H54 (cell line): Measurements from ENCODE around the gene COL25A1.
"Not testable (repeated sequence)": the region's sequence is repeated elsewhere in the genome, so short reads cannot be mapped to it uniquely, and the experiment has no call there.

ENCODE experiments used
- DNase-seq: peaks from one replicate; pipeline ENCODE4 v3.0.0; 2011; ENCODE audit warnings: low spot score, mixed read lengths; ENCODE audit not compliant: insufficient read length
- FAIRE-seq: peaks from 3 replicates; lab custom pipeline; 2011; peaks lifted over from hg19 to GRCh38; lab: Jason Lieb, UNC
- POLR2A ChIP-seq: IDR thresholded peaks from 2 replicates; pipeline ENCODE4 v1.6.1; 2011; ENCODE audit warnings: low read depth, mild to moderate bottlenecking, low read length

COL25A1 gene

DNA sequence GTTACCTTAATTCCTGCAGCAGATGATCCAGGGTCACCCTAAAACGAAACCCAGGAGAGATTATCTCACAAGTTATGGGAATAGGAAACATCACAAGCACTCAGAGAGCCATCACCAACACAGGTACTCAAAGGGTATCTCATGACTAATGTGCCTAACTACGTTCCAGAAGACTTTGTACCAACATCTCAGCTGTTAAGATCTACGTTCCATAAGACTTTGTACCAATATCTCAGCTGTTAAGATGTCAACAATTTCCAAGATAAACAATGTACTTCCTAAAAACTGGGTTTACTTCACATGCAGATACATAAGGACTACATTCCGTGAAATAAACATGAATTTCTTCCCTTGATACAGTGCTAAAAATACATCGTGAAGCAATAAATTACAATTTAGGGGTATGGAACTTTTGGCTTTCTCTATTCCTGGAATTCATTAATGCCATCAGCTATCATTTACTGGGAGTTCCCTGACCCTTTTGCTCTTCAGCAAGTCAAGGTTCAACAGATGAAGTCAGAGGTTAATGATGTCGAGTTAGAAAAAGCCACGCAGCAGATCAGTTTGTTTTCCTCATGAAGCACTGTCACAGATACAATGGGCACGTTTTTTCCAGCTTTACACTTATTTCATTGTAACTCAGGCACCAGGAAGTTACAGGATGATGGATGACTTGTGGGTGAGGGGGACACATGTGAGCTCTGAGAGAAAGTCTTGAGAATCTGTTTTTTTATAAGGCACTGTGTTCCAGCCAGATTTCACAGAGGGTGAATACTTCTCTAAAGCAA is 412.6 kb downstream of the COL25A1 start:
- TF ChIP-seq POLR2A, result no peak
- no peak for DNase-seq

DNA sequence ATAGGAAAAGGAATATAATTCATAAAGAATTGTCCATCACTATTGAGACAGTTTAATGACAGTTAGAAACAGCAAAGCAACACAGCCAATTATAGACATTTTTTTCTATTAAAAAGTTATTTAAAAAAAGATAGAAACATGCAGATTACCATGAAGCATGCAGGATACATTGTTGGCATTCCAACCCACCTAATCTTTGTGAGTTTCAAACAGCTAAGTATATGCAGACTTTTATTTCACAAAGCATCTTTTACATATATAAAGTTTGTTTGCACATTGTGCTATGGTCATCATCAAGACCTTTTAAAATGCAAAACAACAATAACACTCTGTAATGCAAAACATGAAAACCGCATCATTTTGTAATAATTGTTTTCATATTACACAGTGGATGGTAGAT is 413.7 kb downstream of the COL25A1 start:
- FAIRE-seq (no peak), DNase-seq (no peak)
- no peak for TF ChIP-seq POLR2A

More for the DNA sequence above, 412.6 kb downstream of the COL25A1 start:
- no peak for FAIRE-seq

DNA sequence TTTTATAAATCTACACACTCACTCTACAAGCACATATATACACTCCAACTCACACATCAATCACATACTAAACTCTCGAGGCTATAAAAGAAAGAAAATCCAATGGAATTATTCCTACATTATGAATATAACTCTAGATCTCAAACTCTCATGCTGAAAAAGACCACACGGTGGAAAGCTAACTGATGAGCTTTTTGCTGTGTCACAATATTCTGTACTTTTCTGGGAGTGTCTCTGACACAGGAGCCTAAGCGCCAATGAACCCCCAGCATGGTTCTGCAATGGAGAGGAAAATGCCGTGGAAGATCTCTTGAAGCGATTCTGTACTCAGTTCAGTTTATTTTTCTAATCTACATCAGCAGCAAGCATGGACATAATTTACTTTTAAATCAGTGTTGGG is 415.4 kb downstream of the COL25A1 start:
- no peak for DNase-seq
- no peak for TF ChIP-seq POLR2A
- no peak for FAIRE-seq

DNA sequence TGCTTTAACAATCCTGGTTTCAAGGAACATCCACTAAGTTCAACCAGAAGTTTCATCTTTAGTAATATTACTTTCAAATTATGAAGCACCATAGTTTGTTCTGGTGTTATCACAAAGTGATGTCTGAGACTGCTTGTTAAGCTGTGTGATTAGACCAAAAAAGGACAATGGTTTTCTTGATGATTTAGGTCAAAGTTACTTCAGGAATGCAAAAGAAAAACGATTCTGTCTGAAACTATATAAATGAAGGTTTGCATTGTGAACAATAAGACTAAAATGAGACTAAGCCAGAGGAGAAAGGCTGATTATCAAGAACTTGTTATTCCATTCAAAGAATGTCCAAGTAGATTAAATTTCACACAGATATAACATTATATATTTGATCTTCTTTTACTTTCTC is 417.2 kb downstream of the COL25A1 start:
- DNase-seq (no peak), FAIRE-seq (no peak)
- TF ChIP-seq POLR2A, result no peak

DNA sequence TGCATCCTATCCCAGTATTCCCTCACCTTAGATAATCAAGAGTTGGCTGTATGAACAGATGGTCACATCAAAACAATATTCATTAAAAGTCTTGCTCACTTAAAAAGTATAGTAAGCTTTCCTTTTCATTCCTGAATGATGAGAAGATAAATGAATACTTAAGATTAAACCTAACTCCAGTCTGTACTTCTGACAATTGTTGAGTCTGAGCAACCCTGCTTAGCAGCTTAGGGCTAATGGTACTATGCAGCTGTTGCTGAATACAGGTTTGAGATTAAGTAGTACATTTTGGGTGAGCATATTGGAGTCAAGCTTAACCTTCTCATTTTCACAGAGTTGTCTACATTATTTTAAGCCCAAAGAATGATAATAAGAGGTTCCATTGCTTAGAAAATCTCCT is 417.9 kb downstream of the COL25A1 start:
- TF ChIP-seq POLR2A, result no peak
- FAIRE-seq (no peak), DNase-seq (no peak)

DNA sequence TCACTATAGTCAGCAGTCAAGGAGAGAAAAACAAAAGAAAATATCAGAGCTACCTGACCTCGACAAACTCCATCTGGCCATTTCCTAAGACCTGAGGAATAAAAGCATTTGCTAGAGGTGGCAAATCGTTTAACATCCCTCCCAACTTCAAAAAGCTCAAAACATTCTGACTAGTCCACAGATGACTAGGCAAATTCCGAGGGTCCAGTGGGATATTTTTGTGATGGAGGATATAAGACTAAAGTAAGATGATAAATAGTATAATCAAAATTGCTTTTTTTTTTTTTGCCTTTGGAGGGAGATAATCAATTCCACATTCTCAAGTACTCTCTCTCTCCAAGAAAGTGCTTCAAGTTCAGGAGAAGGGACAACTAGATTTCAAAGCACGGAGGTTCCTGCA is 420.5 kb downstream of the COL25A1 start:
- TF ChIP-seq POLR2A, result no peak
- FAIRE-seq (no peak), DNase-seq (no peak)

DNA sequence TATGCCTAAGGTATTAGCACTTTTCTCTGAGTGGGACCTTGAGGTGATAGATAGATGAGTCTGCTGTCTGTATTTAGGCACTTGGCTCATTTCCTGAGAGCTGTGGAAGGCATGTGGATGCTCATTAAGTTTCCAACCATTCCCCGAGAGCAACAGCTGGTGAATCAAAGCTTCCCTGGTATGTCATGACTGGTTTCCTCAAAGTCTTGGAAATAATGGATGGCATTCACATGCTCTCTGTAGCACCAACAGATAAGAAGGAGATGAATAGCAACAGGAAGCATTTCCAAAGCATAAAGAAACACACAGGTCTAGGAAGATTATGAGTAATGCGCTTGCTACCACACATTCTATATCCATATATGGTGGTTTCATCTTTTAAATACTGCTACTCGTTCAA is 421.3 kb downstream of the COL25A1 start:
- DNase-seq (no peak), FAIRE-seq (no peak)
- TF ChIP-seq POLR2A, result no peak

DNA sequence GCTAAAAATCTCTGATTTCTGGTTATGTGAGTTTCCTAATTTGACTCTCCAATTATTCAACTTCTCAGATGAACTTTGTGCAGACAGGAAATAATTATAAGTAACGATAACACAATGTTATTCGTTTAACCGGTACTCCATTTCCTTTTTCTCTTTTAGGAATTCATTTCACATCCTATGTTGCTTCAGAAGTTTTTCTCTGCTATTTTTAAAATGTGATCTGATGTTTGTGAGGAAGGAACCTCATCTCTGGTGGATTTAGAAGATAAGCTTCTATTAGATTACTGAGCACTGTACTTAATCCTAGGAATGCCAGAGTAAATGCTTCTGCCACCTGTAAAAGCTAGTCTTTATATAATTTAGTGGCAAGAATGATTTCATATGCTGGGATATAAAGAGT is 423.7 kb downstream of the COL25A1 start:
- DNase-seq (no peak), FAIRE-seq (no peak)
- TF ChIP-seq POLR2A, result no peak

DNA sequence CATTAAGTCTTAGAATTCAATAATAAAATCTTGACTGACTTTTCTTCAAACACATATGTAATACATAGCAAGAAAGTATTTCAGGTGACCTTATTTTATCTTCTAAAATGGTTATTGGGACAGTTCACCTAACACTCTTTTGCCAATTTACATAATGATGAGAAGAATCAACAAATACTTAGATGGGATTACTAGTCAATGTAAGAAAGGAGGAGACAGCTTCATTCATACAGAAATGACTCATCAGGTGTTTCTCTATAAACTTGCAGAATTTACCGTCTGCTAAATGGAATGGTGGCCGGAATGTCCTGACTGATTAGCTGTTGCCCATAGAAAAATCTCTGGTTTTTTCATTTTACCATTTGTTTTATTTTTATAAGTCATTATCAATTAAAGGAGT is 424.6 kb downstream of the COL25A1 start:
- no peak for TF ChIP-seq POLR2A
- DNase-seq, result no peak
- no peak for FAIRE-seq

DNA sequence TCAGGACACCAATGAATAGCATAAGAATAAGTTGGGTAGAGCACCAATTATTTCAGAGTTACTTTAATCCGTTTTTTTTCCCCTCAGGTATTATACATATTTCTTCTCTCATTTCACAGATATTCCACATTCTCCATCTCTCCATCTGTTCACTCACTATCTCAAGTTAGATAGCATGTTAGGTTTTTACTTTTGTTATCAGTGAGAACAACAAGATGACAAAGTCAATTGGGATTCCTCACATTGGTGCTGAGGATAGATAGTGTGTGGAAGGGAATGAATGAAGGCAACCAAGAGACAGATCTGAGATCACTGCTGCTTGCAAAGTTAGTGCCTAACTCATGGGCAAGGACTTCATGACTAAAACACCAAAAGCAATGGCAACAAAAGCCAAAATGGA is 427.7 kb downstream of the COL25A1 start:
- DNase-seq, result no peak
- FAIRE-seq, result no peak
- no peak for TF ChIP-seq POLR2A

DNA sequence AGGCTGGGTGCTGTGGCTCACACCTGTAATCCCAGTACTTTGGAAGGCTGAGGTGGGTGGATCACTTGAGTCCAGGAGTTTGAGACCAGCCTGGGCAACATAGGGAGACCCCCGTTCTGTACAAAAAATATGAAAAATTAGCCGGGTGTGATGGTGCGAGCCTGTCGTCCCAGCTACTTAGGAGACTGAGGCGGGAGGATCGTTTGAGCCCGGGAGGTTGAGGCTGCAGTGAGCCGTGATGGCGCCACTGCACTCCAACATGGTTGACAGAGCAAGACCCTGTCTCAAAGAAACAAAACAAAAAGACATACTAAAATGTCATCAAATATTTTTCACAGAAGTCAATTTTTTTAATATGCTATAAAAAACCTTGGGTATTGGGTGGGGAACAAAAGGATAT is 432.5 kb downstream of the COL25A1 start:
- FAIRE-seq, DNase-seq: not testable (repeated sequence)

DNA sequence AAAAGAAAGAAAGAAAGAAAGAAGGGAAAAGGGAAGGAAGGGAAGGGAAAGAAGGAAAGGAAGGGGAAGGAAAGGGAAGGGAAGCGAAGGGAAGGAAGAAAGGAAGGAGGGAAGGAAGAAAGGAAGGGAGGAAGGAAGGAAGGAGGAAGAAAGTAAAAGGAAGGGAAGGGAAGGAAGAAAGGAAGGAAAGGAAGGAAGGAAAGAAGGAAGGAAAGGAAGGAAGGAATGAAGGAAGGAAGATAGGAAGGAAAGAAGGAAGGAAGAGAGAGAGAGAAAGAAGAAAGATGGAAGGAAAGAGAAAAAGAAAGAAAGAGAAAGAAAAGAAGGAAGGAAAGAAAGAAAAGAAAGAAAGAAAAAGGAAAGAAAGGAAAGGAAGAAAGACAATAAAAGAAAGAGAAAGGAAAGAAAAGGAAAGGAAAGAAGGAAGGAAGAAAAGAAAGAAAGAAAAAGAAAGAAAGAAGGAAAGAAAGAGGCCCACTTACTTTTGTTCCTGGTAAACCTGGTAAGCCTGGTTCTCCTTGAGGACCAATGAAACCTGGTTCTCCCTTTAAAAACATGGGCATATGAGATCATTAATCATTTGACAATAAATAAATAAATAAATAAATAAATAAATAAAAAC is 433.7 kb downstream of the COL25A1 start:
- FAIRE-seq (no peak), DNase-seq (no peak)
- no peak for TF ChIP-seq POLR2A

DNA sequence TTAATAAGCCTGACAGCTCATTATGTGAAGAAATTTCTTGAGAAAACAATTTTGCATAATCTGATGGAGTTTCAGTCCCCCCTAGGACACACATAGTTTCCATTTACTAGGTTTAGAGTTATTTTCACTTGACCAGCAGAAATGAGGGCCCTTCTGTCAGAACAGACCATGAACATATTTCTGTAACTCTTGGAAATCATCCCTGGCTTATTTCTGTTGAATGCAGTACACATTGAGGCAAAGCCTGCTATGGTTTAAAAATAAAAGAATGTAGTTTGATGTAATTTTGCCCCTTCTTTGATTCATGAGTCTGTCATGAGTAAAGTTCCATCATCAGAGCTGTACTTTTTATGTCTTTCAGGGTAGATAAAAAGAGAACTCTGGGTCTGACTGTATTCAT is 435.0 kb downstream of the COL25A1 start:
- no peak for TF ChIP-seq POLR2A
- FAIRE-seq, result no peak
- DNase-seq, result no peak

DNA sequence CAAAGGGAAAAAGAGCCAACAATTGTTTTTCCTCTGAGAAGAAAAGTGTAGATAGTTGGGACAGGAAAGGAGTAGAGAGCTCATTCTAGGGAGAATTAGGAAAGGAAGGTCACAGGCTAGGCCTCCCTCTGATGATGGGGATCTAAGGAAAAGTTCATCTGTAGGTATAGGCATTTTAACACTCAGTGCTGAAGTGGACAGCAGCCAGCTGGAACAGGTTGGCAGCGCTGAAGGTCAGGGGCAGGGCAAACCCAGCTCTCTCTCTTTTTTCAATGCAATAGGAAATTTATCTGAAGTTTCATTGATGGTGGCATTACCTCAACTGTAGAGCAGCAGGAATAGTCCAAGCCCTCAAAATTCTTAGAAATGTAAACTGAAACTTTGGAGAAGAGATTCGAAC is 441.1 kb downstream of the COL25A1 start:
- no peak for DNase-seq
- TF ChIP-seq POLR2A, result no peak
- no peak for FAIRE-seq

DNA sequence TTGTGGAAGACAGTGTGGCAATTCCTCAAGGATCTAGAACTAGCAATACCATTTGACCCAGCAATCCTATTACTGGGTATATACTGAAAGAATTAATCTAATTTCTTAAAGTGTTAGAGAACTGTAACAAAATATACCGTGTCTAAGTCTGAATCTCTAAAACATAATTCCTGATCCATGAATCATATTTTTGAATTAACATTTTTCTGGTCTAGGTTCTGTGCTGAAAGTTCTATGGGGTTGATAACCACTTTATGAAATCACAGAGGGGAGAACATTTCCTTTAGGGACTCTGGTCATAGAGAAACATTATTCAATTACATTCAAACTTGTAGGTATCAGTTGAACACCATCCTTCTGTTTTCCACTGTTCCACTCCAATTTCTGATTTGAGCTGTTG is 447.7 kb downstream of the COL25A1 start:
- no peak for DNase-seq
- no peak for FAIRE-seq
- TF ChIP-seq POLR2A, result no peak
